GM06990 (cell line): ENCODE results near the gene MALSU1.

Source experiments
- DNase-seq: peaks from one replicate; pipeline ENCODE4 v3.0.0-alpha.2; 2011; ENCODE audit not compliant: insufficient read length; ENCODE audit errors: extremely low read depth
- H3K27me3 ChIP-seq: replicated peaks from 2 replicates; pipeline ENCODE4 v1.6.0; 2011; ENCODE audit warnings: low read length; ENCODE audit not compliant: control insufficient read depth, insufficient read depth
- H3K36me3 ChIP-seq: 2 replicates; pipeline ENCODE4 v1.5.1; 2011; ENCODE audit warnings: low read length; ENCODE audit not compliant: control insufficient read depth, insufficient read depth
- H3K4me3 ChIP-seq: replicated peaks from 2 replicates; pipeline ENCODE4 v1.5.1; 2011; ENCODE audit warnings: low read depth, mild to moderate bottlenecking, control low read depth, low read length
- CTCF ChIP-seq: IDR thresholded peaks from 2 replicates; pipeline ENCODE4 v1.5.1; 2011; ENCODE audit warnings: low read length, control low read depth, mild to moderate bottlenecking, inconsistent platforms; ENCODE audit not compliant: insufficient read depth, poor library complexity, severe bottlenecking

Gene MALSU1

GRCh38 chr7:23277359-23277989 lies 21.7 kb upstream of the MALSU1 start:
- peak; percentile 28 for DNase-seq
- H3K36me3 ChIP-seq, result no peaks in the 10 kb centered on the region
- H3K4me3 ChIP-seq, result no peak overlapping the region
- TF ChIP-seq CTCF, result peak; percentile 90
- no peaks in the 10 kb centered on the region for H3K27me3 ChIP-seq

GRCh38 chr7:23279819-23280525 lies 19.2 kb upstream of the MALSU1 start:
- no peak for TF ChIP-seq CTCF
- Histone ChIP-seq H3K36me3 (no peaks in the 10 kb centered on the region), H3K4me3 (no peak overlapping the region), H3K27me3 (no peaks in the 10 kb centered on the region)
- no peak for DNase-seq

GRCh38 chr7:23283086-23283485 lies 16.1 kb upstream of the MALSU1 start:
- Histone ChIP-seq H3K27me3 (no peaks in the 10 kb centered on the region), H3K36me3 (no peaks in the 10 kb centered on the region), H3K4me3 (no peak overlapping the region)
- no peak for TF ChIP-seq CTCF
- DNase-seq, result no peak

- TF ChIP-seq CTCF, result no peak
- no peak overlapping the region for H3K4me3 ChIP-seq
- no peaks in the 10 kb centered on the region for H3K36me3 ChIP-seq
- H3K27me3 ChIP-seq, result no peaks in the 10 kb centered on the region
- no peak for DNase-seq
Observed at GRCh38 chr7:23284871-23285270, 14.3 kb upstream of the MALSU1 start.

GRCh38 chr7:23285657-23286646 lies 13.2 kb upstream of the MALSU1 start:
- no peak overlapping the region for H3K4me3 ChIP-seq
- H3K36me3 ChIP-seq, result no peaks in the 10 kb centered on the region
- TF ChIP-seq CTCF, result no peak
- H3K27me3 ChIP-seq, result no peaks in the 10 kb centered on the region
- DNase-seq, result no peak
